HT-29 (cell line): ENCODE results near the gene CTDSP1. TPM values are rescaled to one million over a fixed set of nuclear protein-coding genes. Genes with fewer than 3 reads are reported as not detected.

Source experiments
- DNase-seq: peaks from one replicate; pipeline ENCODE4 v3.0.0-alpha.2; 2015; ENCODE audit warnings: low spot score
- total RNA-seq: library from RNA; depleted of rRNA; stranded (reverse); fragments of >200 nt; shearing (Covaris generic); gene quantifications from 2 replicates; pipeline ENCODE4 v1.2.3, GENCODE V29; 2014

The CTDSP1 gene
- total RNA-seq, 1 experiment from 2014 or later: 151 TPM

DNA sequence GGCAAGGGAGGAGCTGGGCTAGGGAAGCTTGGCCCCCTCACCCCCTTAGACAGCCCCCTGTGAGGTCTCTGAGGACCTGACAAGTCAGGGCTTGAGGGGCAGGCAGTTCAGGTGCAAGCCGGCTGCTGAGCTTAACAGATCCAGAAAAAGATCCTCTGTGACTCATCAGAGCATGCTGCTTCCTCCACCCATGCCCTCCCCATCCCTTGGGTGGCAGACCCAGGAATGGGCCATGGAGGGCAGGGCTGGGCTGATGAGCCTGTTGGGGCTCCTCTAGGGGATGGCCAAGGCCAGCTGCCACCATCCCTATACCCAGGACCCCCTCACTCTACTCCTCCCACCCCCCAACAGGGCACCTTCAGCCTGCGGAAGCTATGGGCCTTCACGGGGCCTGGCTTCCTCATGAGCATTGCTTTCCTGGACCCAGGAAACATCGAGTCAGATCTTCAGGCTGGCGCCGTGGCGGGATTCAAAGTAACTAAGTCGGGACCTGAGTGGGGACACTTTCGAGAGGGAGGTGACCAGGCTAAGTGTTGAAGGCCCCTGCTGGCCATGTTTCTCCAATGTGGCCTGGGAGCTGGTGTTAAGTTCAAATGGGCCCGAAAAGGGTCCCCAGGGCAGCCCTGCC lies 15.7 kb upstream of the CTDSP1 start:
- peak; percentile 43 for DNase-seq

DNA sequence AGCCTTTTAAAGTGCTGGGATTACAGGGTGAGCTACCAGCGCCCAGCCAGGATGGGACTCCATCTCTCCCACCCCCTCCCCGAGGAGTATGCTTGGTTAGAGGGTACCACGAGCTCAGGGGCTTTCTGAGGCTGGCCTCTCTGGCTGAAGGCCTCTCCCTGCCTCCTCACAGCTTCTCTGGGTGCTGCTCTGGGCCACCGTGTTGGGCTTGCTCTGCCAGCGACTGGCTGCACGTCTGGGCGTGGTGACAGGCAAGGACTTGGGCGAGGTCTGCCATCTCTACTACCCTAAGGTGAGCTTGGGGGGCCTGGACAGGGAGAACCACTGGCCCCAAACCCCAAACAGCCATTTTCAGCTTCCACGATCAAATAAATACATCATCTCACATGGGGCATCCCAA lies 14.7 kb upstream of the CTDSP1 start:
- no peak for DNase-seq

DNA sequence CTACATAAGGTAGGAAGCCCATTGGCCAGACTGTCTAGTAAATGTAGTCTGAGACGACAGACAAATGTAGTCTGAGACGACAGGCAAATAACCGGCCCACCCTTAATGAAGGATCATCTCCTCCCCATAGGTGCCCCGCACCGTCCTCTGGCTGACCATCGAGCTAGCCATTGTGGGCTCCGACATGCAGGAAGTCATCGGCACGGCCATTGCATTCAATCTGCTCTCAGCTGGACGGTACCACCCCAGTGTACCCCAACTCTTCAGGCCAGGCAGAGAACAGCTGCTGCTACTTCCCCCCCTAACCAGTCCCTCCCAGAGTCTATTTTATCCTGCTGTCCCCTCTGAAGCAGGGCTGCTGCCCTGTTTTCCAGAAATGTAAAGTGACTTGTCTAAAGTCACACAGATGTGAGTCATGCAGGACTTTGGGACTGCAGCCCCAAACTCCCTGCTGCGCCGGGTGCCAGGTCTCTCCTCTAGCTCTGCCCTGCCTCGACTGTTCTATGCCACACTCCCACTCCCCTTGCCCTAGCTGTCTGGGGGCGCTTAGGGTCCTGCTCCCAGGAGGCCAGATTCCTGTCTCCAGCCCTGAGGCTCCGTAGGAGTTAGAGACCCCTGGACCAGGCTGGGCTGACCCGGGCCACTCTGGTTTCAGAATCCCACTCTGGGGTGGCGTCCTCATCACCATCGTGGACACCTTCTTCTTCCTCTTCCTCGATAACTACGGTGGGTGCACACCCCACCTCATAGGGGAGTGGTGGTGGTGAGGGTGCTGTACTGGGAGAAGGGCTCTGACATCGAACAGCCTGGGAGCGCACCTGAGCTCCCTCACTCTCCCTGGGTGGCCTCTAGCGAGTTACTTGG lies 12.9 kb upstream of the CTDSP1 start:
- DNase-seq: no peak

DNA sequence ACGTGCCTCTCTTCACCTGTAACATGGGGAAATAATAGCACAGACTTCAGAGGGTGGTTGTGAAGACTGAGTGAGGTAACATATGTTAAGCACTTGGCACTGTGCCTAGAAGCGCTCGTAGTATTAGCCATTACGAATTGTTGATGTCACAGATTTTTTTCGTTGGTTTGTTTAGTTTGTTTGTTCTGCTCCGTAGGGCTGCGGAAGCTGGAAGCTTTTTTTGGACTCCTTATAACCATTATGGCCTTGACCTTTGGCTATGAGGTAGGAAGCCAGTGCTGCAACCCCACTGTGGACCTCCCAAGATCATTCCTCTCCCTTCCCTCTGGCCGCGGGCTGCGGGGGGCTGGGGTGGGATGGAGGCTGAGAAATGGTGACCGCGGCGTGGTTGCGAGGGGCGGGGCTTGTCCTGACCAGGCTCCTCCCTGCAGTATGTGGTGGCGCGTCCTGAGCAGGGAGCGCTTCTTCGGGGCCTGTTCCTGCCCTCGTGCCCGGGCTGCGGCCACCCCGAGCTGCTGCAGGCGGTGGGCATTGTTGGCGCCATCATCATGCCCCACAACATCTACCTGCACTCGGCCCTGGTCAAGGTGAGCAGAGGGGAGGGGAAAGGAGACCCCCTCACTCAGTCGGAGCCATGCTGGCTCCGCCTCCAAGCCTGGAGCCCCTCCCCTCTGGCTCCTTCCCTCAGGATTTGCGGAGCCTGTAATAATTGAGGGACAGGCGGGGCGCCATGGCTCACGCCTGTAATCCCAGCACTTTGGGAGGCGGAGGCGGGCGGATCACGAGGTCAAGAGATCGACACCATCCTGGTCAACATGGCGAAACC lies 12.1 kb upstream of the CTDSP1 start:
- DNase-seq: peak; percentile 91

DNA sequence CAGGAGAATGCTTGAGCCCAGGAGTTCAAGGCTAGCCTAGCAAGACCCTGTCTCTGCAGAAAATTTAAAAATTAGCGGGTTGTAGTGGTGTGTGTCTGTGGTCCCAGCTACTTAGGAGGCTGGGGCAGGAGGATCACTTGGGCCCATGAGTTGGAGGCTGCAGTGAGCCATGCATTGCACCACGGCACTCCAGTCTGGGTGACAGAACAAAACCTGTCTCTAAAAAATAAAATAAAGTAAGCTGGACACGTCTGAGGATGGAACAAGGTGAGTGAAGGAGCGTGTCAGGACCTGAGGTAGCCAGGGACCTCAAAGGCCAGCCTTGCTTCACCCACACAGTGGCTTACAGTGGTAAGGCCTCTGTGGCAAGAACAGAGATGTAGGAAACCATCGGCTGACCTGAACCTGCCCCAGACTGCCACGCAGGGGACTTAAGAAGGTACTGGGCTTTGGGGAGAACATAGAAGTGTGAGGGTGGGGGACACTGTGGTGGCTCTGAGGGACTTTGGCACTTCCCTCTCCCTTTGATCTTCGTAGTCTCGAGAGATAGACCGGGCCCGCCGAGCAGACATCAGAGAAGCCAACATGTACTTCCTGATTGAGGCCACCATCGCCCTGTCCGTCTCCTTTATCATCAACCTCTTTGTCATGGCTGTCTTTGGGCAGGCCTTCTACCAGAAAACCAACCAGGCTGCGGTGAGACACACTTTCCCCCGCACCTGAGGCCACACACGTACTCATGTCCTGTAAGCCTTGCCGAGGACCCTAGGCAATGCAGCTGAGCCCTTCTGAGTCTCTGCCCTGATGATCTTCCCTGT lies 10.1 kb upstream of the CTDSP1 start:
- no peak for DNase-seq

DNA sequence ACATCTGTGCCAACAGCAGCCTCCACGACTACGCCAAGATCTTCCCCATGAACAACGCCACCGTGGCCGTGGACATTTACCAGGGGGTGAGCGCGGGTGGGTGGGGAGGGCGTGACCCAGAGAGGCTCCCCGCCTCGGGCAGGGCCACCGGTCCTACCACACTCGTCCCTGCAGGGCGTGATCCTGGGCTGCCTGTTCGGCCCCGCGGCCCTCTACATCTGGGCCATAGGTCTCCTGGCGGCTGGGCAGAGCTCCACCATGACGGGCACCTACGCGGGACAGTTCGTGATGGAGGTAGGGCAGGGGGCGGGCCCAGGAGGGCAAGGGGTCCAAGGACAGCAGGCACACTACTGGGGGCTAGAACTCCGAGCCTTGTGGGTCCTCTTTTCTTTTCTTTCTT lies 8.5 kb upstream of the CTDSP1 start:
- no peak for DNase-seq

DNA sequence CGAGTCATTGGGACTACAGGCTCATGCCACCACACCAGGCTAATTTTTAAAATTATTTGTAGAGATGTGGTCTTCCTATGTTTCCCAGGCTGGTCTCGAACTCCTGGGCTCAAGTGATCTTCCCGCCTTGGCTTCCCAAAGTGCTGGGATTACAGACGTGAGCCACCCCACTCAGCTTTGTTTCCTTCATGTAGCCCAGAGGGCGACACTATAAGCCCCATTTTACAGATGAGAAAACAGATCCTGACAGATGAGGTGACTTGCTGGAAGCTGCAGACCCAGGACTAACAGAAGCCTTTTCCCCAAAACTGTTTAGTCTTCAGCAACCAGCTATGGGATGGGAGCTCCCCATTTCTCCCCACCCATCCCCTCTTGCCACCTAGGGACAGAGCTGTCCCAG lies 7.2 kb upstream of the CTDSP1 start:
- DNase-seq: no peak

DNA sequence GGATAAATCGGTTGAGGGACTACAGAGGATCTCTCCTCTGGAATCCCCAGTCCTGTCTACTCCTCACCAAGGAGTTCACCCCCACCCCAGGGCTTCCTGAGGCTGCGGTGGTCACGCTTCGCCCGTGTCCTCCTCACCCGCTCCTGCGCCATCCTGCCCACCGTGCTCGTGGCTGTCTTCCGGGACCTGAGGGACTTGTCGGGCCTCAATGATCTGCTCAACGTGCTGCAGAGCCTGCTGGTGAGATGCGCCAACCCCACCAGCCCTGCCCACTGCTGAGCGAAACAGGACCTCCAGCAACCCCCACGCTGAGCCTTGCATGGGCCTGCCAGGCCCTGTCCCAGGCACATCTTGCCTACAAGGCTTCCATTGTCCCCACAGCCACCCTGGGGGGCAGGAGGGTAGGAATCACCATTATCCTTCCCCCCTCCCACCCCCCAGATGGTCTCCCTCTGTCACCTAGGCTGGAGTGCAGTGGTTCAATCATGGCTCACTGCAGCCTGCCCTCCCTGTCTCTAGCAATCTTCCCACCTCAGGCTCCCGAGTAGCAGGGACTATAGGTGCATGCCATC lies 6.7 kb upstream of the CTDSP1 start:
- no peak for DNase-seq

DNA sequence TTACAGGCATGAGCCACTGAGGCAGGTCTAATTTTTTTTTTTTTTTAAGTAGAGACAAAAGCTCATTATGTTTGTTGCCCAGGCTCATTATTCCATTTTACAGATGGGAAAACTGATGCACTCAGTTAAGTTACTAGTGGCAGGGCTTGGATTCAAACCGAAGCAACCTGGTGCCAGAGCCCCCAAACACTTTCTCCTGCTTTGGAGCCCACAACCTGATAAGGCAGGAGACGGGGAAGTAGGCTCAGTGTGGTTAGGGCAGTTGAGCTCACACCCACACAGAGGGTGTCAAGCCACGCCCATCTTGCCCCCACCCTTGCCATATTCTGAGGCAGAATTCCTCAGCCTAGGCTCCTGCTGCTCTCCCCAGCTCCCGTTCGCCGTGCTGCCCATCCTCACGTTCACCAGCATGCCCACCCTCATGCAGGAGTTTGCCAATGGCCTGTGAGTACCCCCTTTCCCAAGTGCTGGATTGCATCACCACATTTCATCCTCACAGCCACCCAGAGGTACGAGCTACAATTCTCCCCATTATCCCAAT lies 5.8 kb upstream of the CTDSP1 start:
- DNase-seq: no peak

DNA sequence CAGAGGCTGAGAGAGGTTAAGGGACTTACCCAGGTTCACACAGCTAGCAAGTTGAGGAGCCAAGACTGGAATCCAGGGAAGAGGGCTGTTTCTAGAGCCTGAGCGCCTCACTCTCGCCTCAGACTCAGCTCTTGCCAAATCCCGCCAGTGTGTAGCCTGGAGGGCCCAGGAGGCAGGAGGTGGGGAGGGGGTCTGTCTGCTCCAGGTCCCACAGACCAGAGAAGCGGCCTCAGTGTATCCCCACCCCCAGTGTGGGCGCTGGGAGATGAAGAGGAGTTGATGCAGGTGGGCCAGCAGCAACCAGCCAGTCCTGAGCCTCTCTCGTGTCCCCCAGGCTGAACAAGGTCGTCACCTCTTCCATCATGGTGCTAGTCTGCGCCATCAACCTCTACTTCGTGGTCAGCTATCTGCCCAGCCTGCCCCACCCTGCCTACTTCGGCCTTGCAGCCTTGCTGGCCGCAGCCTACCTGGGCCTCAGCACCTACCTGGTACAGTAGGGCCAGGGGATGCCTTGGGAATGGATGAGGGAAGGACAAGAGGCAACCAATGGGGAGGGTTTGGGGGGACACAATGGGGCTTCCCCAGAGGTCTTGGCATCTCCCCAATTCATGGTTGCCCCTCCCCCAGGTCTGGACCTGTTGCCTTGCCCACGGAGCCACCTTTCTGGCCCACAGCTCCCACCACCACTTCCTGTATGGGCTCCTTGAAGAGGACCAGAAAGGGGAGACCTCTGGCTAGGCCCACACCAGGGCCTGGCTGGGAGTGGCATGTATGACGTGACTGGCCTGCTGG lies 5.2 kb upstream of the CTDSP1 start:
- no peak for DNase-seq

DNA sequence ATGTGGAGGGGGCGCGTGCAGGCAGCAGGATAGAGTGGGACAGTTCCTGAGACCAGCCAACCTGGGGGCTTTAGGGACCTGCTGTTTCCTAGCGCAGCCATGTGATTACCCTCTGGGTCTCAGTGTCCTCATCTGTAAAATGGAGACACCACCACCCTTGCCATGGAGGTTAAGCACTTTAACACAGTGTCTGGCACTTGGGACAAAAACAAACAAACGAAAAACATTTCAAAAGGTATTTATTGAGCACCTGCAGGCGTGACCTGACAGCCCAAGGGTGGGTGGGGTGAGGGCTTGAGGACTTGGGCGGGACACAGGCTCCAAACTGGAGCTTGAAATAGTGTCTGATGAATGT lies 4.6 kb upstream of the CTDSP1 start:
- no peak for DNase-seq

DNA sequence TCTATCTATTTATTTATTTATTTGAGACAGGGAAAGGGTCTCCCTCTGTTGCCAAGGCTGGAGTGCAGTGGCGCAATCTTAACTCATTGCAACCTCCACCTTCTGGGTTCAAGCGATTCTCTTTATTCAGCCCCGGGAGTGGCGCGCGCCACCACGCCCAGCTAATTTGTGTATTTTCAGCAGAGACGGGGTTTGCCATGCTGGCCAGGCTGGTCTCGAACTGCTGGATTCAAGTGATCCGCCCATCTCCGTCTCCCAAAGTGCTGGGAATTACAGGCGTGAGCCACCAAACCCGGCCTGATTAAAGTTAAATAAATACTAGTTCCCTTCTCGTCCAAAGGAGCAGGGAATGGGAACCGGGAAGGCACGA lies 4.2 kb upstream of the CTDSP1 start:
- DNase-seq: no peak

DNA sequence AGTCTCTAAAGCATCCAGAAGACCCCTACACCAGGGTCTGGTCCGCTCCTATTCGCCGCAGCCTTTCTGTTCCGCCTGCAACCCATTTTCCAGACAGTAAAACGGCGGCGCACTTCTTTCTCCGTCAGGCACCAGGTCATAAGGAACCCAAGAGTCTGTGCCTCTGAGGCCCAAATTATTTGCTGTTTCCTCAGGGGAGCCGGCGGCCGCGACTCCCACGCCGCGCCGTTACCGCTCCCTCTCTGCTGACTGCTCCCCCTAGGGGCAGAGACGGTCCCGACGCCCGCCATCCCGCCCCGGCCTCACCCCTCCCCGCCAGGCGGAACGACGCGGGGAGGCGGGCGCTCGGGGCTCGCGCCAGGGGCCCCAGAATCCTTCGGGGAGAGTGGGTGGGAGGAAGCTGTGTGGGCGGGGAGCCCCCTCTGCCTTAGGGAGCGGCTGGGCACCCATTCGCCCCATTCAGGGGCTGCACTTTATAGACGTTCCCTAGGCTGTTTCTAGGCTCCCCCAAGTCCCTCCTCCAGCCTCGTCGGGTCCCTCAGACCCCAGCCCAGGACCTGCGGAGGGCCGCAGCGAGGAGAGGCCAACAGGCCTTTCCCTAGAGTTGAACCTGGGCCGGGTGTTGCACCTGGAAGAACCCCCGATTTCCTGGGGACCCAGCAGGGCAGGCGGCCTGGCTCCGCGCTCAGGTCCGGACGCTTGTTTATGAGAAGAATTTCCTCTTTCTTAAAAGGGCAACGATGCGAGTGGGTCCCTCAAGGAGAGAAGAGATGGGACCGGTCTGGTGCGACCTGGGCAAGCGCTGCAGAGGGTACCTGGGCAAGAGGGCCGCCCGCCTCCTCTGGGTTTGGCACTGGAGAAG lies 3.6 kb upstream of the CTDSP1 start:
- DNase-seq: peak; percentile 96

DNA sequence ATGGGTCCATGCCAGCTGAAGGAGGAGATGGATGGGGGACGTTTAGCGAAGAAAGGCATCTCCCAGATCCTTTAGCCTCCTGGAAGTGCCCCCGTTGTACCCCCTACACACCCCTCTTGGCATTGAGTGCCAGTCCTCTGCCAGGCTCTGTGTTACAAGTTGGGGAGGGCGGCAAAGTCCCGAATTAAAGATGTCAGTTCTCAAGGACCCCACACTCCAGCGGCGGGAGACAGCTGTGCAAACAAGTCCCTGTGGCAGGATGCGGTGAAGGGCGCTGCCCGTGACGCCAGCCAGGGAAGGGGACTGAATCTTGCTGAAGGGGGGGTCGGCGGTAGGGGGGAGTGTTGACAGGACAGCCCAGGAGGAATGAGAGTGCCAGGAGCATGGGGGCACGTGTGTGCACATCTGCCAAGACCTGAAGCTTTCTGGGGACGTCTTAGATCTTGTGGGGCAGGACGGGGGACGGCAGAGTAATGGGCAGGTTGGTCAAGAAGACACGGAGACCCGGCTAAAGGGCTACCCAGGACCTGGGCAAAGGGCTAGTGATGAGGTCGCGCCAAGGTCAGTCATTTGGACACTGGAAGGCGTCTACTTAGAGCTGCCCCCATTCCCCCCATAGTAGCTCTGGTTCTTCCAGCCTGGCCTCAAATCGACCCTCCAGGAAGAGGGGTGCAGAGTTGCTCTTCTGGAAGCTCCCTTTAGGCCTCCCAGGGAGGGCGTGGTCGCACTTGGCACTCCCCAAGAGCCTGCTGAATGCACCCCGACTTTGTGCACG lies 2.8 kb upstream of the CTDSP1 start:
- DNase-seq: peak; percentile 44

DNA sequence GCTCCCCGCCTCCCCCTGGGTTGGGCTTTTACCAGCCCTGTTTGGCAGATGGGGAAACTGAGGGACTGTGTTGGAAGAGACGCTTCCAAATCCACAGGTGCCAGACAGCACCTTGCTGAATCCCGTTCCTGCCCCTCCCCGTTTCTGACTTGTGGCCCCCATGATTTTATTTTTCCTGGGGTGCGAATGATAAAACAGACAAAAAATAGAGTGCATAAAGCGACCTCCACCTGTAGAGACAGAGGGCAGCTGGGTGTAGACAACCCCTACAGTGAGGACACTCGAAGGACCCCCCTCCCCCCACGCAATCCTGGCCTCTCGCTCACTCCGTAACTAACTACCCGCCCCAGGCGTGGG lies 2.2 kb upstream of the CTDSP1 start:
- no peak for DNase-seq

DNA sequence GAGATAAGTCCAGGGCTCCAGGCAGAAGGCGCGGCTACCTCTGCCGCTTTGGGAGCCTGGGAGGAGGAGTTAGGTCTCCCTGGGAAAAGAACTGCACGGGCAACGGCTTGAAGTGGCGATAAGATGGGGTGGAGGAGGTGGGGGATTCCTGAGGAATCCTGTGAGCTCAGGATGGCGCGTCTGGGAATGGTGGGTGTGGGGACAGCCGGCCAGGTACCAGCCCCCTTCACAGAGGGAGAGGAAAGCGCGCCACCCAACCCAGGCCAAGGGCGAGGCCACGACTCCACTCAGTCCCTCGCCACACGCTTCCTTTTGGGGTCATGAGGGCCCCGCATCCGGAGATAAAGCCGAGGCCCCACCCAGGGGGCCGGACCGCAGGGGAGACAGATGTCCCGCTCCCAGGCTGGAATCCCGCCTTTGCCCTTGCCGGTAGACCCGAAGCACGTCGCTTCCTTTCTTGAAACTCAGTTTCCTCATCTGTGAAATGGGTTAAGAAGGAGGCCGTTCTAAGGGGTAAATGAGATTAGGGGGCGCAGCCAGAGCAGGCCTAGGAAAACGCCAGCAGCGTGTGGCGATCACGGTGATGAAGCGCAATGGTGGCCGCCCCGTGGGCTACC lies 1.7 kb upstream of the CTDSP1 start:
- peak; percentile 78 for DNase-seq

DNA sequence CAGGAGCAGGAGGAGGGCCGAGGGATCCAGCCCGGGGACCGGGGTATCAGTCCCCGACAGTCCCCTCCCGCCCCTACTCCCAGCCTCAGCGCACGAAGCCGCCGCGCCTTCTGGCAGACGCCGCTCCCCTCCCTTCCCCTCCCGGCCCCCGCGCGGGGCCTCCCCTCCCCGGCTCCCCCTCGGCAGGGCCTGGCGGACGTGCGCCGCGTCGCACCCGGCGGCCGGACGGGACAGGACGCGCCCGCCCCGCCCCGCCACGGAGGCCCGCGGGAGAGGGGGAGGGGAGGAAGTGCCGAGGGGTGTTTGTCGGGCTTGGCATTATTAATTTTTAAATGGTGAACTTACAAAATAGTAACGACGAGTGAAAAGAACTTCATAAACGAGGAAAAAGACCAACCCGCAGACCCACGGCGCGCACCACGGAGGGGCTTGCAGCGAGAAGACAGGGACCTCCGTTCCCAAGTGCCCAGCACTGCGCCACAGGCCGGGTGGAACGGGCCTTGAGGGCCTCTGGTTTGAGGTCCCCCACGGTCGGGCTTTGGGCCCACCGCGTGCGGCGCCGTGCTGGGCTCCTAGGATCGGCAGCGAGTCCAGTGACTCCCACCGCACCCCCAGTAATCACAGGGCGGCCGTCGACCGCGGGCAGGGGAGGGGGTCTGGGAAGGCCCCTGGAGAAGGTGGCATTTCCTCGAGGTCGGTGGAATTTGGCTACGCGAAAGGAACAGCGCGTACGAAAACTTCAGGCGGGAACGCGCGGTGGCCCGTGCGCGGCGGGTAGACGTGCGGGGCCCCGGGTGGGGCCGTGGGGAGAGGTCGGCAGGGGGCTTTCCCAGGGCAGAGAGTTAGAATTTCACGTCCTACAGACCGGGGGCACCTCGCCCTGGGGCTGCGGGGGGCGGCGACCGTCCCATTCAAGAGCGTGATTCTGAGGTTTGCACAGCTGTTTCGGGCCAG lies 954 bp upstream of the CTDSP1 start:
- DNase-seq: peak; percentile 72
